ENCODE measurements around the gene DNLZ. TPM values are rescaled to one million over a fixed set of nuclear protein-coding genes. Genes with fewer than 3 reads are reported as not detected.

DNLZ gene
- total and polyA plus RNA-seq, 2 donors (not counting 1 experiment from before 2014, with no cell fraction given) = 23.0 to 42.0 TPM

- CTCF ChIA-PET = no interaction called here
- Histone ChIP-seq H3K4me3 (ENCODE audit: control extremely low read depth in 1 of 5, extremely low read depth in 1 of 5, insufficient read depth in 1 of 5, low read depth in 2 of 5, low read length in 4 of 5) (no peak overlapping the region), H3K4me1 (ENCODE audit: control insufficient read depth in 2 of 2, insufficient read depth in 2 of 2, low read length in 2 of 2) (no peaks in the 10 kb centered on the region), H3K36me3 (replicated peaks in 1 of 2; ENCODE audit: control extremely low read depth in 1 of 2, control insufficient read depth in 1 of 2, extremely low read depth in 1 of 2, insufficient read depth in 2 of 2, low read length in 1 of 2) (no peaks in the 10 kb centered on the region), H3K4me2 (replicated peaks; ENCODE audit: low read depth, low read length, poor library complexity, severe bottlenecking) (no peak overlapping the region), H3K9me3 (ENCODE audit: control extremely low read depth in 1 of 3, control insufficient read depth in 2 of 3, insufficient read depth in 1 of 3, low read length in 2 of 3) (no peaks in the 10 kb centered on the region), H3K79me2 (ENCODE audit: control insufficient read depth, insufficient read depth, low read length) (no peaks in the 10 kb centered on the region), H3K27ac (ENCODE audit: low read length in 2 of 2) (no peak overlapping the region), H4K20me1 (ENCODE audit: control insufficient read depth, insufficient read depth, low read length, poor library complexity, severe bottlenecking) (no peaks in the 10 kb centered on the region), H2AFZ (ENCODE audit: insufficient read depth, low read depth, low read length, poor library complexity, severe bottlenecking) (no peak overlapping the region), H3K9ac (ENCODE audit: low read length) (no peak overlapping the region), H3K27me3 (replicated peaks in 1 of 4; ENCODE audit: control extremely low read depth in 1 of 4, control insufficient read depth in 3 of 4, insufficient read depth in 4 of 4, low read length in 3 of 4) (no peaks in the 10 kb centered on the region)
- 96% methylated on average over 12 of the region's 13 CpGs for WGBS (ENCODE audit: insufficient coverage)
- ATAC-seq (ENCODE audit: low read depth) (no peak), DNase-seq (no peak)
- H3K27me3 Mint-ChIP-seq = no peaks in the 10 kb centered on the region
- TF ChIP-seq CTCF (IDR thresholded peaks at IDR 0.05) = no peak
- TF ChIP-seq EZH2 (IDR thresholded peaks at IDR 0.05; ENCODE audit: borderline replicate concordance, insufficient read depth, low read depth, low read length, poor library complexity, severe bottlenecking) = no peak
- no peak overlapping the region for H3K27ac Mint-ChIP-seq
- H3K9me3 Mint-ChIP-seq (ENCODE audit: insufficient read depth) = no peaks in the 10 kb centered on the region
- H3K4me1 Mint-ChIP-seq = no peaks in the 10 kb centered on the region
- POLR2A ChIA-PET = no interaction called here
- no peak overlapping the region for H3K4me3 Mint-ChIP-seq
- intact Hi-C loops (cut with micrococcal nuclease) = no loop called here
These were observed 9.6 kb downstream of the DNLZ start for GRCh38 chr9:136353757-136354488.

- POLR2A ChIA-PET = no interaction called here
These were observed 10.5 kb downstream of the DNLZ start for GRCh38 chr9:136353088-136353487.

More at GRCh38 chr9:136353088-136353487, 10.5 kb downstream of the DNLZ start:
- Mint-ChIP-seq H3K27me3 (no peaks in the 10 kb centered on the region), H3K9me3 (ENCODE audit: insufficient read depth) (no peaks in the 10 kb centered on the region), H3K27ac (no peak overlapping the region), H3K4me3 (no peak overlapping the region), H3K4me1 (no peaks in the 10 kb centered on the region)
- no peak overlapping the region for H3K4me3 ChIP-seq (ENCODE audit: control extremely low read depth in 1 of 5, extremely low read depth in 1 of 5, insufficient read depth in 1 of 5, low read depth in 2 of 5, low read length in 4 of 5)
- H3K79me2 ChIP-seq (ENCODE audit: control insufficient read depth, insufficient read depth, low read length) = no peaks in the 10 kb centered on the region
- H3K27ac ChIP-seq (ENCODE audit: low read length in 2 of 2) = no peak overlapping the region
- CTCF ChIA-PET = no interaction called here
- intact Hi-C loops (cut with micrococcal nuclease) = no loop called here
- DNase-seq = no peak
- no peaks in the 10 kb centered on the region for H4K20me1 ChIP-seq (ENCODE audit: control insufficient read depth, insufficient read depth, low read length, poor library complexity, severe bottlenecking)
- no peak overlapping the region for H3K9ac ChIP-seq (ENCODE audit: low read length)
- H3K4me1 ChIP-seq (ENCODE audit: control insufficient read depth in 2 of 2, insufficient read depth in 2 of 2, low read length in 2 of 2) = no peaks in the 10 kb centered on the region
- no peak for TF ChIP-seq EZH2 (IDR thresholded peaks at IDR 0.05; ENCODE audit: borderline replicate concordance, insufficient read depth, low read depth, low read length, poor library complexity, severe bottlenecking)
- H3K4me2 ChIP-seq (replicated peaks; ENCODE audit: low read depth, low read length, poor library complexity, severe bottlenecking) = no peak overlapping the region
- H3K27me3 ChIP-seq (replicated peaks in 1 of 4; ENCODE audit: control extremely low read depth in 1 of 4, control insufficient read depth in 3 of 4, insufficient read depth in 4 of 4, low read length in 3 of 4) = no peaks in the 10 kb centered on the region
- no peaks in the 10 kb centered on the region for H3K36me3 ChIP-seq (replicated peaks in 1 of 2; ENCODE audit: control extremely low read depth in 1 of 2, control insufficient read depth in 1 of 2, extremely low read depth in 1 of 2, insufficient read depth in 2 of 2, low read length in 1 of 2)
- H3K9me3 ChIP-seq (ENCODE audit: control extremely low read depth in 1 of 3, control insufficient read depth in 2 of 3, insufficient read depth in 1 of 3, low read length in 2 of 3) = no peaks in the 10 kb centered on the region
- WGBS (ENCODE audit: insufficient coverage) = 93% methylated on average over 10 of the region's 11 CpGs
- no peak for ATAC-seq (ENCODE audit: low read depth)
- H2AFZ ChIP-seq (ENCODE audit: insufficient read depth, low read depth, low read length, poor library complexity, severe bottlenecking) = no peak overlapping the region
